HepG2 (cell line): ENCODE results near the gene THOP1. TPM values are rescaled to one million over a fixed set of nuclear protein-coding genes. Genes with fewer than 3 reads are reported as not detected.

Experiments used
- CEBPB ChIP-seq: IDR thresholded peaks from 2 replicates; pipeline ENCODE4 v1.6.1; 2011; ENCODE audit warnings: low read depth, low read length, improper control_type of control experiment, borderline replicate concordance
- GATAD1 ChIP-seq: IDR thresholded peaks from 2 replicates; pipeline ENCODE4 v1.6.1; 2016; ENCODE audit warnings: missing genetic modification reagents, missing compliant biosample characterization
- KMT2B ChIP-seq: IDR thresholded peaks from 2 replicates; pipeline ENCODE4 v1.6.1; 2016; ENCODE audit warnings: missing genetic modification reagents, missing compliant biosample characterization
- NR2F1 ChIP-seq, 2 experiments: fragments of 450-650 bp in 1 of 2; formaldehyde crosslinking in 1 of 2; IDR thresholded peaks; 2 replicates each; pipeline versions ENCODE4 v1.5.0 to v1.6.1; 2016 to 2020; ENCODE audit warnings: mild to moderate bottlenecking in 1 of 2, missing compliant biosample characterization in 1 of 2, missing genetic modification reagents in 1 of 2, moderate library complexity in 1 of 2
- PHF8 ChIP-seq: sonication (generic); formaldehyde crosslinking; IDR thresholded peaks from 2 replicates; pipeline ENCODE4 v1.5.0; 2020; ENCODE audit warnings: missing genetic modification reagents
- REPIN1 ChIP-seq: sonication (generic); formaldehyde crosslinking; IDR thresholded peaks from 2 replicates; pipeline ENCODE4 v1.8.0; 2022; ENCODE audit warnings: missing genetic modification reagents, low read depth, mild to moderate bottlenecking, borderline replicate concordance
- ZNF563 ChIP-seq: sonication (generic); formaldehyde crosslinking; IDR thresholded peaks from 2 replicates; pipeline ENCODE4 v1.8.0; 2022; ENCODE audit warnings: mild to moderate bottlenecking, moderate library complexity, missing genetic modification reagents
- polyA plus RNA-seq, 8 experiments: library from polyadenylated mRNA; depleted of rRNA in 3 of 8; stranded (reverse) in 7 of 8; unstranded in 1 of 8; fragments of >200 nt; fragmentation: Illumina TruSeq in 4 of 8; extraction: Trizol in 4 of 8; gene quantifications; 2 replicates each; pipeline versions ENCODE4 v1.2.1 to v1.2.3, GENCODE V29; 2011 to 2016; ENCODE audit warnings: low read depth in 4 of 8, missing spikeins in 1 of 8, mixed read lengths in 1 of 8; ENCODE audit not compliant: insufficient read depth in 1 of 8
- total RNA-seq, 5 experiments: library from RNA; depleted of rRNA; stranded (reverse); fragments of >200 nt; fragmentation: Illumina TruSeq; extraction: Trizol; gene quantifications; 2 replicates each; pipeline ENCODE4 v1.2.3, GENCODE V29; 2016; ENCODE audit warnings: low read depth in 1 of 5
- TF ChIP-seq, protein P1 (sequence below): sonication (generic); formaldehyde crosslinking; IDR thresholded peaks from 2 replicates; pipeline ENCODE4 v1.4.0; 2020; ENCODE audit warnings: mild to moderate bottlenecking, missing genetic modification reagents
- TF ChIP-seq, protein P2 (sequence below): sonication (generic); formaldehyde crosslinking; IDR thresholded peaks from 2 replicates; pipeline ENCODE4 v1.5.0; 2020; ENCODE audit warnings: mild to moderate bottlenecking, missing genetic modification reagents
- TF ChIP-seq, protein P3 (sequence below): IDR thresholded peaks from 2 replicates; pipeline ENCODE4 v1.4.0; 2020; ENCODE audit warnings: mild to moderate bottlenecking, missing genetic modification reagents
- TF ChIP-seq, protein P4 (sequence below): sonication (generic); formaldehyde crosslinking; IDR thresholded peaks from 2 replicates; pipeline ENCODE4 v1.5.1; 2020; ENCODE audit warnings: missing genetic modification reagents, mild to moderate bottlenecking, borderline replicate concordance

Gene THOP1
- total and polyA plus RNA-seq, 2 of the 13 experiments (the other 11 are each of a cell fraction or from before 2014, with no cell fraction given), result 74.4 to 116 TPM

DNA sequence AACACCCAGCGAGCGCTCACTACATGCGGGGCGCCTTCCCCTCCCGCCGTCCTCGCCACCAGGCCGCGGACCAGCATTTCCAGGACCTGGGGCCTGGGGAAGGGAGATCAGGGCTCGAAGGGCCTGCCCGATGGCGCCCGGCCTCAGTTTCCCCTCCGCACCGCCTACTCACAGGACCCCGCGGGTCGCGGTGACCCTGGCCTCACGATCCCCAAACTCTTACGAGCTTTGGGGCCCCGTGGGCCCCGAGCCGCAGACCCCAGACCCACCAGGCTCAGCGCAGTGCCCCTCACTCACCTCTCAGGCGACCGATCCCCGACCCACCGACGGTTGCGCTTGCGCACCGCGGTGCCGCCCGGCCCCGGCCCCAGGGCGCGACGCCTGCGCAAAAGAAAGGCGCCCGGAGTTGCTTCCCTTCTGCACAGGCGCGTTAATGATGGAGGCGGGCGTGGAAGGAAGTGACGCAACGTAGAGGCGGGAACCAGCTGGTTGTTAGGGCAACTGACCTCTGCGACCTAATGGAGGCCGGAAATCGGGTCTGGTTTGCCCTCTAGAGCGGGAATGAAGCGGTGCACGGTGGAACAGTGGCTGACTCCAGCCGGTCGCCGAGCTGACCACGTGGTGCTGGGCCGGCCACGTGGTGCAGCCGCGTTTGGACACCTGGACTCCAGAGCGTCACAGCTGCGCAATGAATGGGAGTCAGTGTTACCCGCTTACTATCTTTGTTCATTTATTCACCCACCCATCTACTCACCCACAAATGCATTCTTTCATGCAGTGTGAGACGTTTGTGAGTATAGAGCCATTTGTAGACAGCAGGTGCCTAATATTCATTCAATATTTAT lies 2.1 kb upstream of the THOP1 start, which contains the start of gene SGTA (continued):
- TF ChIP-seq, protein P1, sequence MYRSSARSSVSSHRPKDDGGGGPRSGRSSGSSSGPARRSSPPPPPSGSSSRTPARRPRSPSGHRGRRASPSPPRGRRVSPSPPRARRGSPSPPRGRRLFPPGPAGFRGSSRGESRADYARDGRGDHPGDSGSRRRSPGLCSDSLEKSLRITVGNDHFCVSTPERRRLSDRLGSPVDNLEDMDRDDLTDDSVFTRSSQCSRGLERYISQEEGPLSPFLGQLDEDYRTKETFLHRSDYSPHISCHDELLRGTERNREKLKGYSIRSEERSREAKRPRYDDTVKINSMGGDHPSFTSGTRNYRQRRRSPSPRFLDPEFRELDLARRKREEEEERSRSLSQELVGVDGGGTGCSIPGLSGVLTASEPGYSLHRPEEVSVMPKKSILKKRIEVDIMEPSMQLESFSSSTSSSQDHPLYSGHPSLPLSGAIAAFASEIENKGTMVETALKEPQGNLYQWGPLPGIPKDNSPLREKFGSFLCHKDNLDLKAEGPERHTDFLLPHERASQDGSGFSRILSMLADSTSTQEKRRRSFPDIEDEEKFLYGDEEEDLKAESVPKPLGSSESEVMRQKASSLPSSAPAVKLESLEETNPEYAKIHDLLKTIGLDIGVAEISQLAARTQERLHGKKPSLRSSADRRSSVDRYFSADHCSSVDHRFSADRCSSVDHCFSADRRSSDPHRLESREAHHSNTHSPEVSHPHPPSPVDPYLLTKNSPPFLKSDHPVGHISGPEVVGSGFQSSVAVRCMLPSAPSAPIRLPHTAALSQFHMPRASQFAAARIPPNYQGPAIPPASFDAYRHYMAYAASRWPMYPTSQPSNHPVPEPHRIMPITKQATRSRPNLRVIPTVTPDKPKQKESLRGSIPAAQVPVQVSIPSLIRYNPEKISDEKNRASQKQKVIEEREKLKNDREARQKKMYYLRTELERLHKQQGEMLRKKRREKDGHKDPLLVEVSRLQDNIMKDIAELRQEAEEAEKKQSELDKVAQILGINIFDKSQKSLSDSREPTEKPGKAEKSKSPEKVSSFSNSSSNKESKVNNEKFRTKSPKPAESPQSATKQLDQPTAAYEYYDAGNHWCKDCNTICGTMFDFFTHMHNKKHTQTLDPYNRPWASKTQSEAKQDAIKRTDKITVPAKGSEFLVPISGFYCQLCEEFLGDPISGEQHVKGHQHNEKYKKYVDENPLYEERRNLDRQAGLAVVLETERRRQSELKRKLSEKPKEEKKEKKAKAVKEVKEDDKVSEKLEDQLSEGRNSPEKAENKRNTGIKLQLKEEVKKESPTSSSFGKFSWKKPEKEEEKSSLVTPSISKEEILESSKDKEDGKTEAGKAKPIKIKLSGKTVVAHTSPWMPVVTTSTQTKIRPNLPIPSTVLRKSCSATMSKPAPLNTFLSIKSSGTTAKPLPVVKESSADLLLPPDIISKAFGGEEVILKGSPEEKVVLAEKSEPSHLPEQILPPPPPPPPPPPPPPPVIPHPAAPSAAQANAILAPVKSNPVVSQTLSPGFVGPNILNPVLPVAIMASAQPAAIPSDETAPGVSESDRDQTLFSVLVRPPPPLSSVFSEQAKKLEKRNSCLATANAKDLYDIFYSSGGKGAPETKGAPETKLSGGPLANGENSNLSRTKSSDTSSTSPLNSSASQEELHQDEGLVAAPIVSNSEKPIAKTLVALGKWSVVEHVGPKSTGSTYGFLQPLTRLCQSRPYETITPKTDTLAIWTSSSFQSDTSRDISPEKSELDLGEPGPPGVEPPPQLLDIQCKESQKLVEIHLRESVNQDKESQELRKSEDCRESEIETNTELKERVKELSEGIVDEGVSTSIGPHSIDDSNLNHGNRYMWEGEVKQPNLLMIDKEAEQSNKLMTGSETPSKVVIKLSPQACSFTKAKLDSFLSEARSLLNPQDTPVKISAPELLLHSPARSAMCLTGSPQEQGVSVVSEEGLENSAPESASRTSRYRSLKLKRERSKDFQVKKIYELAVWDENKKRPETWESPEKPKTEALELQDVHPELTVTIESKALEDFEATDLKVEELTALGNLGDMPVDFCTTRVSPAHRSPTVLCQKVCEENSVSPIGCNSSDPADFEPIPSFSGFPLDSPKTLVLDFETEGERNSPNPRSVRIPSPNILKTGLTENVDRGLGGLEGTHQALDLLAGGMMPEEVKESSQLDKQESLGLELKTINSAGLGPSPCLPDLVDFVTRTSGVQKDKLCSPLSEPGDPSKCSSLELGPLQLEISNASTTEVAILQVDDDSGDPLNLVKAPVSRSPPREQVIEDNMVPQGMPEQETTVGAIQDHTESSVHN (CRISPR knock-in tag), result no peak; the same call in 1 of the 2 replicates
- TF ChIP-seq, protein P2, sequence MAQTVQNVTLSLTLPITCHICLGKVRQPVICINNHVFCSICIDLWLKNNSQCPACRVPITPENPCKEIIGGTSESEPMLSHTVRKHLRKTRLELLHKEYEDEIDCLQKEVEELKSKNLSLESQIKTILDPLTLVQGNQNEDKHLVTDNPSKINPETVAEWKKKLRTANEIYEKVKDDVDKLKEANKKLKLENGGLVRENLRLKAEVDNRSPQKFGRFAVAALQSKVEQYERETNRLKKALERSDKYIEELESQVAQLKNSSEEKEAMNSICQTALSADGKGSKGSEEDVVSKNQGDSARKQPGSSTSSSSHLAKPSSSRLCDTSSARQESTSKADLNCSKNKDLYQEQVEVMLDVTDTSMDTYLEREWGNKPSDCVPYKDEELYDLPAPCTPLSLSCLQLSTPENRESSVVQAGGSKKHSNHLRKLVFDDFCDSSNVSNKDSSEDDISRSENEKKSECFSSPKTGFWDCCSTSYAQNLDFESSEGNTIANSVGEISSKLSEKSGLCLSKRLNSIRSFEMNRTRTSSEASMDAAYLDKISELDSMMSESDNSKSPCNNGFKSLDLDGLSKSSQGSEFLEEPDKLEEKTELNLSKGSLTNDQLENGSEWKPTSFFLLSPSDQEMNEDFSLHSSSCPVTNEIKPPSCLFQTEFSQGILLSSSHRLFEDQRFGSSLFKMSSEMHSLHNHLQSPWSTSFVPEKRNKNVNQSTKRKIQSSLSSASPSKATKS (CRISPR knock-in tag), result peak; percentile 97
- peak; percentile 98 for TF ChIP-seq CEBPB
- TF ChIP-seq PHF8 (CRISPR knock-in tag), result peak; percentile 83
- peak; percentile 88 for TF ChIP-seq REPIN1 (CRISPR knock-in tag)
- TF ChIP-seq, protein P3, sequence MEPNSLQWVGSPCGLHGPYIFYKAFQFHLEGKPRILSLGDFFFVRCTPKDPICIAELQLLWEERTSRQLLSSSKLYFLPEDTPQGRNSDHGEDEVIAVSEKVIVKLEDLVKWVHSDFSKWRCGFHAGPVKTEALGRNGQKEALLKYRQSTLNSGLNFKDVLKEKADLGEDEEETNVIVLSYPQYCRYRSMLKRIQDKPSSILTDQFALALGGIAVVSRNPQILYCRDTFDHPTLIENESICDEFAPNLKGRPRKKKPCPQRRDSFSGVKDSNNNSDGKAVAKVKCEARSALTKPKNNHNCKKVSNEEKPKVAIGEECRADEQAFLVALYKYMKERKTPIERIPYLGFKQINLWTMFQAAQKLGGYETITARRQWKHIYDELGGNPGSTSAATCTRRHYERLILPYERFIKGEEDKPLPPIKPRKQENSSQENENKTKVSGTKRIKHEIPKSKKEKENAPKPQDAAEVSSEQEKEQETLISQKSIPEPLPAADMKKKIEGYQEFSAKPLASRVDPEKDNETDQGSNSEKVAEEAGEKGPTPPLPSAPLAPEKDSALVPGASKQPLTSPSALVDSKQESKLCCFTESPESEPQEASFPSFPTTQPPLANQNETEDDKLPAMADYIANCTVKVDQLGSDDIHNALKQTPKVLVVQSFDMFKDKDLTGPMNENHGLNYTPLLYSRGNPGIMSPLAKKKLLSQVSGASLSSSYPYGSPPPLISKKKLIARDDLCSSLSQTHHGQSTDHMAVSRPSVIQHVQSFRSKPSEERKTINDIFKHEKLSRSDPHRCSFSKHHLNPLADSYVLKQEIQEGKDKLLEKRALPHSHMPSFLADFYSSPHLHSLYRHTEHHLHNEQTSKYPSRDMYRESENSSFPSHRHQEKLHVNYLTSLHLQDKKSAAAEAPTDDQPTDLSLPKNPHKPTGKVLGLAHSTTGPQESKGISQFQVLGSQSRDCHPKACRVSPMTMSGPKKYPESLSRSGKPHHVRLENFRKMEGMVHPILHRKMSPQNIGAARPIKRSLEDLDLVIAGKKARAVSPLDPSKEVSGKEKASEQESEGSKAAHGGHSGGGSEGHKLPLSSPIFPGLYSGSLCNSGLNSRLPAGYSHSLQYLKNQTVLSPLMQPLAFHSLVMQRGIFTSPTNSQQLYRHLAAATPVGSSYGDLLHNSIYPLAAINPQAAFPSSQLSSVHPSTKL (CRISPR knock-in tag), result peak; percentile 71
- TF ChIP-seq NR2F1 (CRISPR knock-in tag; IDR thresholded peaks at IDR 0.05), result peak; percentile 88 to 95
- TF ChIP-seq GATAD1, result peak; percentile 93
- TF ChIP-seq ZNF563, result peak; percentile 96
- TF ChIP-seq, protein P4, sequence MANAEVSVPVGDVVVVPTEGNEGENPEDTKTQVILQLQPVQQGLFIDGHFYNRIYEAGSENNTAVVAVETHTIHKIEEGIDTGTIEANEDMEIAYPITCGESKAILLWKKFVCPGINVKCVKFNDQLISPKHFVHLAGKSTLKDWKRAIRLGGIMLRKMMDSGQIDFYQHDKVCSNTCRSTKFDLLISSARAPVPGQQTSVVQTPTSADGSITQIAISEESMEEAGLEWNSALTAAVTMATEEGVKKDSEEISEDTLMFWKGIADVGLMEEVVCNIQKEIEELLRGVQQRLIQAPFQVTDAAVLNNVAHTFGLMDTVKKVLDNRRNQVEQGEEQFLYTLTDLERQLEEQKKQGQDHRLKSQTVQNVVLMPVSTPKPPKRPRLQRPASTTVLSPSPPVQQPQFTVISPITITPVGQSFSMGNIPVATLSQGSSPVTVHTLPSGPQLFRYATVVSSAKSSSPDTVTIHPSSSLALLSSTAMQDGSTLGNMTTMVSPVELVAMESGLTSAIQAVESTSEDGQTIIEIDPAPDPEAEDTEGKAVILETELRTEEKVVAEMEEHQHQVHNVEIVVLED (CRISPR knock-in tag), result peak; percentile 75; the same call in 1 of the 2 replicates
- TF ChIP-seq KMT2B (CRISPR knock-in tag), result peak; percentile 89
